ENCODE data around the gene HERC4. TPM values are rescaled to one million over a fixed set of nuclear protein-coding genes. Genes with fewer than 3 reads are reported as not detected.

The HERC4 gene
- total RNA-seq, 1 experiment from 2014 or later, result 39.4 TPM

DNA sequence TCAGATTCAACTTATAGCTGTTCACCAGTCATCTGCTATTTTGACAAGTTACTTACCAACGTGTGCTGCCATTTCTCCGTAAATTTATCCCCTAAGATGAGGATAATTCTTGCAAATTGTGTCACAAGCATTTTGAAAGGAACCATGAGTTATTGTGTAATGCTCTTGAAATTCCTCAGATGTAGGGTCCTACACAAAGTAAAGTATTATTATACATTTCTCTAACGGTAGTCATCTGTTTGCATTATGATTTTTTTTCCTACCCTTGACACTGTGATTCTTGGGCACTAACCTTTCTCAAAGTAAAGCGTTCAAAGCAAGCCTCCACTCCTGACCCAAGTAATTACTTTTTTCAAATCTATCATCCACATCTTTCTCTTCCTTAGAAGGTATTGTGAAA, 8.1 kb downstream of the HERC4 start (continued):
- no peak for TF ChIP-seq ZNF281 (CRISPR knock-in tag; IDR thresholded peaks at IDR 0.05)
- TF ChIP-seq CREB1 (CRISPR knock-in tag; IDR thresholded peaks at IDR 0.05), result no peak

DNA sequence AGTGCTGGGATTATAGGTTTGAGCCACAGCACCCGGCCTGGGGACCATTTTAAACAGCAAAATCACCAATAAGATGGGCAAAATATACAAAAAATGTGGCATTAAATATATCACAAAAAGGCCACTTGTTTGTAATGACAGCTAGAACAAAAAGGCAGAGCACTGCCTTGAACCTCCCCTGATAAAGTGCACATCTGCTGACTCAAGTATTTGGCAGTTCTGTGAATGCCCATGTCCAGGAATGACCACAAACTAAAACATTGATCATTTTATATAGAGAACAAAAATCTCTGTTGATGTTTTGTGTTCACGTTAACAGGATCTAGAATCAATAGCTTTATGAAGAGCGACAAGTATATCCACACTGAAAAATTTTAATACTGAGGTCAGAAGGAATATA, 21.5 kb downstream of the HERC4 start:
- ChIA-PET POLR2A (interaction anchor here (0.6 kb wide), 1 partner anchor 182 kb away, joined by 6 read pairs; no protein-coding TSS in a partner anchor), CTCF (interaction anchor here (1.0 kb wide), 1 partner anchor 159 kb away, joined by 3 read pairs; no protein-coding TSS in a partner anchor)
- no peak overlapping the region for H3K4me3 Mint-ChIP-seq
- no peaks in the 10 kb centered on the region for H3K36me3 Mint-ChIP-seq
- no peak for ATAC-seq
- no peak overlapping the region for H3K27ac Mint-ChIP-seq
- no peaks in the 10 kb centered on the region for H3K27me3 Mint-ChIP-seq (ENCODE audit: low read depth)
- TF ChIP-seq ZNF671 (CRISPR knock-in tag; IDR thresholded peaks at IDR 0.05), result no peak
- TF ChIP-seq ZNF232 (CRISPR knock-in tag; IDR thresholded peaks at IDR 0.05), result no peak
- TF ChIP-seq, protein P1, sequence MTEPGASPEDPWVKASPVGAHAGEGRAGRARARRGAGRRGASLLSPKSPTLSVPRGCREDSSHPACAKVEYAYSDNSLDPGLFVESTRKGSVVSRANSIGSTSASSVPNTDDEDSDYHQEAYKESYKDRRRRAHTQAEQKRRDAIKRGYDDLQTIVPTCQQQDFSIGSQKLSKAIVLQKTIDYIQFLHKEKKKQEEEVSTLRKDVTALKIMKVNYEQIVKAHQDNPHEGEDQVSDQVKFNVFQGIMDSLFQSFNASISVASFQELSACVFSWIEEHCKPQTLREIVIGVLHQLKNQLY (CRISPR knock-in tag; IDR thresholded peaks at IDR 0.05), result no peak
- TF ChIP-seq TEAD4 (CRISPR knock-in tag; IDR thresholded peaks at IDR 0.05), result no peak
- TF ChIP-seq, protein P2, sequence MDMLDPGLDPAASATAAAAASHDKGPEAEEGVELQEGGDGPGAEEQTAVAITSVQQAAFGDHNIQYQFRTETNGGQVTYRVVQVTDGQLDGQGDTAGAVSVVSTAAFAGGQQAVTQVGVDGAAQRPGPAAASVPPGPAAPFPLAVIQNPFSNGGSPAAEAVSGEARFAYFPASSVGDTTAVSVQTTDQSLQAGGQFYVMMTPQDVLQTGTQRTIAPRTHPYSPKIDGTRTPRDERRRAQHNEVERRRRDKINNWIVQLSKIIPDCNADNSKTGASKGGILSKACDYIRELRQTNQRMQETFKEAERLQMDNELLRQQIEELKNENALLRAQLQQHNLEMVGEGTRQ (CRISPR knock-in tag; IDR thresholded peaks at IDR 0.05), result no peak
- TF ChIP-seq TCF7 (CRISPR knock-in tag; IDR thresholded peaks at IDR 0.05; ENCODE audit: low read depth), result no peak
- TF ChIP-seq NR2C2 (CRISPR knock-in tag; IDR thresholded peaks at IDR 0.05), result no peak
- TF ChIP-seq, protein P3, sequence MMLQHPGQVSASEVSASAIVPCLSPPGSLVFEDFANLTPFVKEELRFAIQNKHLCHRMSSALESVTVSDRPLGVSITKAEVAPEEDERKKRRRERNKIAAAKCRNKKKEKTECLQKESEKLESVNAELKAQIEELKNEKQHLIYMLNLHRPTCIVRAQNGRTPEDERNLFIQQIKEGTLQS (CRISPR knock-in tag; conservative IDR thresholded peaks at IDR 0.05), result no peak
- TF ChIP-seq, protein P4, sequence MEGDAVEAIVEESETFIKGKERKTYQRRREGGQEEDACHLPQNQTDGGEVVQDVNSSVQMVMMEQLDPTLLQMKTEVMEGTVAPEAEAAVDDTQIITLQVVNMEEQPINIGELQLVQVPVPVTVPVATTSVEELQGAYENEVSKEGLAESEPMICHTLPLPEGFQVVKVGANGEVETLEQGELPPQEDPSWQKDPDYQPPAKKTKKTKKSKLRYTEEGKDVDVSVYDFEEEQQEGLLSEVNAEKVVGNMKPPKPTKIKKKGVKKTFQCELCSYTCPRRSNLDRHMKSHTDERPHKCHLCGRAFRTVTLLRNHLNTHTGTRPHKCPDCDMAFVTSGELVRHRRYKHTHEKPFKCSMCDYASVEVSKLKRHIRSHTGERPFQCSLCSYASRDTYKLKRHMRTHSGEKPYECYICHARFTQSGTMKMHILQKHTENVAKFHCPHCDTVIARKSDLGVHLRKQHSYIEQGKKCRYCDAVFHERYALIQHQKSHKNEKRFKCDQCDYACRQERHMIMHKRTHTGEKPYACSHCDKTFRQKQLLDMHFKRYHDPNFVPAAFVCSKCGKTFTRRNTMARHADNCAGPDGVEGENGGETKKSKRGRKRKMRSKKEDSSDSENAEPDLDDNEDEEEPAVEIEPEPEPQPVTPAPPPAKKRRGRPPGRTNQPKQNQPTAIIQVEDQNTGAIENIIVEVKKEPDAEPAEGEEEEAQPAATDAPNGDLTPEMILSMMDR (IDR thresholded peaks at IDR 0.05), result no peak
- TF ChIP-seq NFYB (CRISPR knock-in tag; conservative IDR thresholded peaks at IDR 0.05; ENCODE audit: low read depth), result no peak
- TF ChIP-seq NR1H2 (CRISPR knock-in tag; IDR thresholded peaks at IDR 0.05), result no peak
- TF ChIP-seq, protein P5, sequence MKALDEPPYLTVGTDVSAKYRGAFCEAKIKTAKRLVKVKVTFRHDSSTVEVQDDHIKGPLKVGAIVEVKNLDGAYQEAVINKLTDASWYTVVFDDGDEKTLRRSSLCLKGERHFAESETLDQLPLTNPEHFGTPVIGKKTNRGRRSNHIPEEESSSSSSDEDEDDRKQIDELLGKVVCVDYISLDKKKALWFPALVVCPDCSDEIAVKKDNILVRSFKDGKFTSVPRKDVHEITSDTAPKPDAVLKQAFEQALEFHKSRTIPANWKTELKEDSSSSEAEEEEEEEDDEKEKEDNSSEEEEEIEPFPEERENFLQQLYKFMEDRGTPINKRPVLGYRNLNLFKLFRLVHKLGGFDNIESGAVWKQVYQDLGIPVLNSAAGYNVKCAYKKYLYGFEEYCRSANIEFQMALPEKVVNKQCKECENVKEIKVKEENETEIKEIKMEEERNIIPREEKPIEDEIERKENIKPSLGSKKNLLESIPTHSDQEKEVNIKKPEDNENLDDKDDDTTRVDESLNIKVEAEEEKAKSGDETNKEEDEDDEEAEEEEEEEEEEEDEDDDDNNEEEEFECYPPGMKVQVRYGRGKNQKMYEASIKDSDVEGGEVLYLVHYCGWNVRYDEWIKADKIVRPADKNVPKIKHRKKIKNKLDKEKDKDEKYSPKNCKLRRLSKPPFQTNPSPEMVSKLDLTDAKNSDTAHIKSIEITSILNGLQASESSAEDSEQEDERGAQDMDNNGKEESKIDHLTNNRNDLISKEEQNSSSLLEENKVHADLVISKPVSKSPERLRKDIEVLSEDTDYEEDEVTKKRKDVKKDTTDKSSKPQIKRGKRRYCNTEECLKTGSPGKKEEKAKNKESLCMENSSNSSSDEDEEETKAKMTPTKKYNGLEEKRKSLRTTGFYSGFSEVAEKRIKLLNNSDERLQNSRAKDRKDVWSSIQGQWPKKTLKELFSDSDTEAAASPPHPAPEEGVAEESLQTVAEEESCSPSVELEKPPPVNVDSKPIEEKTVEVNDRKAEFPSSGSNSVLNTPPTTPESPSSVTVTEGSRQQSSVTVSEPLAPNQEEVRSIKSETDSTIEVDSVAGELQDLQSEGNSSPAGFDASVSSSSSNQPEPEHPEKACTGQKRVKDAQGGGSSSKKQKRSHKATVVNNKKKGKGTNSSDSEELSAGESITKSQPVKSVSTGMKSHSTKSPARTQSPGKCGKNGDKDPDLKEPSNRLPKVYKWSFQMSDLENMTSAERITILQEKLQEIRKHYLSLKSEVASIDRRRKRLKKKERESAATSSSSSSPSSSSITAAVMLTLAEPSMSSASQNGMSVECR (CRISPR knock-in tag; IDR thresholded peaks at IDR 0.05; ENCODE audit: borderline replicate concordance), result no peak
- DNase-seq (ENCODE audit: low spot score), result no peak
- no peaks in the 10 kb centered on the region; the same call in 1 of the 2 replicates for H3K9me3 Mint-ChIP-seq
- H3K4me1 Mint-ChIP-seq, result peaks cover 6% of the 10 kb centered on the region

Data from WTC11 (cell line).